Activated CD8-positive, alpha-beta memory T cell treated with anti-CD3 and anti-CD28 coated beads, Interleukin-2, amount 50 U/mL, for 48 hours (primary cell): Measurements from ENCODE around the gene PRADC1.

Source experiments
- DNase-seq: peaks from one replicate; pipeline ENCODE4 v3.0.0-alpha.2; 2020

PRADC1 gene

GRCh38 chr2:73233932-73234832 is 1.1 kb upstream of the PRADC1 start, which contains the start of gene CCT7:
Gene CCT7 (plus strand): TSS chr2:73234308. CDS start chr2:73234379, 71 bp downstream.
- peak; percentile 89 for DNase-seq

DNA sequence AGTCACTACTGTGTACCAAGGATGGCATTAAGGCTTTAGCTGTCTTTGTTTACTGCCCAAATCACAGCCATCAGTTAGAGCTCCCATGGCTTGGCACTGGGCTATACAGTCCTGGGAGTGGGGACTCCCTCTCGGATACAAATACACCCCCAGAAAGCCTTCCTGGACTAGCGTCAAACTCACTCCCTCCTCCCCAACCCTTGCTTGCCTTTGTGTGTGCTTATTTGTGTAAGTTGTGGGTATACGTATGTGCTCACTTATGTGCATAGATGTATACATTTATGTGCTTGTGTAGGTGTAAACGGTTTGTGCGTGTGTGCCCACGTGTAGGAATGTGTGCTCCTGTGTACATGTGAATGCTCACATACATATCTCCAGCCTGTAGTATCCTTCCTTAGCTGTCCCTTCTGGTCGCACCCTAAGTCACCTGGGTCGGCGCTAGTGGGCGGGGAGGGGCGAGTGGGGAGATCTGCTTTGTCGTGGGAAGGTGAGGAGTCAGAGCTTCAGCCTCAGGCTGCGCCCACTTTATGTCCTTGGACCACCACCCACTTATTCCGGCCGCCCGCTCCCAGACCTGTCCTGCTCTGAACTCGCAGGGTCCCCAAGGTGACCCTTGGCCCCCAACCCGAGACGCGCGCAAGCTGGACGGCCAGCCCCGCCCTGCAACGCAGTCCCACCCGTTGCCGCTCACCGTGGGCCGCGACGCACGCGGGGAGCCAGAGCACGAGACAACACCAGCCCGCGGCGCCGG is 461 bp downstream of the PRADC1 start:
- DNase-seq = no peak

DNA sequence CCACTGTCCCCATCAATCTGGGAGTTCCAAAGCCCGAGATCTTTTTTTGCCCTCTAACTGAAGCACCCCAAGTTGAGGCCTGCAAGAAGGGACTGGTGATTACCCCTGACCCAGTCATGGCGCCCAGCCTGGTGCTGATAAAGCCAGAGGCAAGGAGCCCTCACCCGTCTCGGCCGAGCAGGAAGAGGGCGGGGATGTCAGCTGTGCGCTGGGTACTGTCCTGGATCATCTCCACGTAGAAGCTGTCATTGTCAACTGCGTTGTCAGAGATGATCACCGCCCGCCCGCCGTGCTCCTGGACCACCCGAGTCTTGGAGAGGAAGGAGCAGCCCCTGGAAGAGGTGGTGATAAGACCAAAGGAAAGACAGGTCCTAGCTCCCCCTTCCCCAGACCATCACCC is 4.4 kb downstream of the PRADC1 start:
- DNase-seq = no peak

GRCh38 chr2:73227086-73227485 is 6.0 kb downstream of the PRADC1 start:
- DNase-seq = no peak

GRCh38 chr2:73225513-73226360 is 7.3 kb downstream of the PRADC1 start:
- no peak for DNase-seq

GRCh38 chr2:73223821-73224220 is 9.2 kb downstream of the PRADC1 start:
- no peak for DNase-seq

DNA sequence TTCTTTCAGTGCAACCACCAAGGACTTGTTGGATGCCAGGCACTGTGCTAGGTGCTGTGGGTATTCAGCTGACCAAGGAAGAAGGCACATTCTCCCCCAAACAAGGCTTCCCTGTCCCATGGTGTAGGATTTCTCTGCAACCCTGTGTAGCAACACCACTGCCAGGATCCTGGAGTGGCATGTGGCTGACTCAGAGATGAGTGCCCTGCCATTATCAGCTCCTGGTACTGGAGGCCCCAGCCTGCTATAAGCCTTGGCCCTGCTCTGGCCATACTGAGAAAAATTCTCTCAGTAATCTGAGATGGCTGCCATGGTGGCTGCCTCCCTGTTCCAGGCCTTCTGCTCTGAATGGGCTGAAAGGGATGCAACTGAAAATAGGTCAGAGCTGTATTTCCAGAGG is 14.7 kb downstream of the PRADC1 start:
- DNase-seq = no peak

- DNase-seq = no peak
Measured at GRCh38 chr2:73217826-73218225, 15.2 kb downstream of the PRADC1 start.

DNA sequence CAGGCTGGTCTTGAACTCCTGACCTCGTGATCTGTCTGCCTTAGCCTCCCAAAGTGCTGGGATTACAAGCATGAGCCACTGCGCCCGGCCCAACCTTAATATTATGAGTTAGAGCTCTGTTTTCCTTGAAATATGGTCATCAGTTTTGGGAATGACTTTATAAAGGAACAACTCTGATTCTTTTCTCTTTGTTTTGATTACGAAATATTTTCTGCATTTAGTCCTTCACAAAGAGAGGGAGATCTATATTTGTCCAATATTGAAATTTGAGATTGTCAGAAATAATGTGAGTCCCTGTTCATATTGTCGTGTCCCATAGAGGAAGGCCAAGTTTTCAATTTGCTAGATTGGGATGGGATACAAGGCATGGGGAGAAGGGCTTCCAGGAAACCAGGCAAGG is 15.9 kb downstream of the PRADC1 start:
- DNase-seq = no peak

DNA sequence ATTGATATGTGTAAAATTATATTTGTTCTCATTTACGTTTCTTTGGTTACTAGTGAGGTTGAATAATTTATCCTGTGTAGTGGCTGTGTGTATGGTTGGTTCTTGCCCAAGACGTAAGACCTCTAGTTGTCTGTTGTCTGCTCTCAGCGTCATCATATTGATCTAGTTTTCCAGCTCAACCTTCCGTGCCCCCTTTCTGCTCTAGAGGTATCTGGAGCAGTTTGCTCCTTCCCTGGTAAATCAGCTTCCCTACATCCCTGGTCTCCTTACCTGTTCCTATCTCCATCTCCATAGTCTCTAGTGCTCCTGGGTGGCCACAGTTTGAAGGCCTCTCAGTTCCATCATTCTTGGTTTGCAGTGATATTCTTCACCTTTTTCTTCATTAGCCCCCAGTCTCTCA is 17.8 kb downstream of the PRADC1 start:
- DNase-seq = no peak

GRCh38 chr2:73214120-73215035 is 18.7 kb downstream of the PRADC1 start, which contains the start of gene SMYD5:
Gene SMYD5 (plus strand): TSS chr2:73214245. CDS start chr2:73214267, 22 bp downstream.
- DNase-seq = peak; percentile 95

DNA sequence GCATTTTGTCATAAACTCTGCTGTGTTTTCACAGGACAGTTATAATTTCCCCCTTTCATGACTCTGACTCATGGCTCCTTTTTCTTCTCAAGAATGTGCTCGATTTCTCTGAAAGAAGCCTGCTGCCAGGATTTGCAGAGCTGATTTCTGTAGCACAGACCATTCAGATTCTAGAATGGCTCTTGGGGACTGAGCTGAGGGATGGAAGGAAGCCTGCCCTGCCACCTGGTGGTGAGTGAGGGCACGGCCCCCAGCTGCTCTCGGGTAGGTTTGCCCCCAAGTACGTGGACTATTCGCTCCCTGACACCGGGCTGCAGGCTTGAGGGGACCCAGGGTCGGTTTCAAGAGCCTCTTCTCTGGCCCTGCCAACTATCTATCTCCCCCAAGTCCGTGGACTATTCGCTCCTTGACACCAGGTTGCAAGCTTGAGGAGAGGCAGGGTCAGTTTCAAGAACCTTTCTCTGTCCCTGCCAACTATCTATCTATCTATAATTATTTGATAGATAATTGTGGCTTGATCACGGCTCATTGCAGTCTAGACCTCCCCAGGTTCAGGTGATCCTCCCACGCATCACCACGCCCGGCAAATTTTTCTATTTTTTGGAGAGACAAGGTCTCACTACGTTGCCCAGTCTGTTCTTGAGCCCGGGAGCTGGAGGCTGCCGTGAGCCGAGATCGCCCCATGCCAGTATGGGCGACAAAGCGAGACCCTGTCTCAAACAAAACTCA is 20.4 kb downstream of the PRADC1 start:
- DNase-seq = peak; percentile 88

DNA sequence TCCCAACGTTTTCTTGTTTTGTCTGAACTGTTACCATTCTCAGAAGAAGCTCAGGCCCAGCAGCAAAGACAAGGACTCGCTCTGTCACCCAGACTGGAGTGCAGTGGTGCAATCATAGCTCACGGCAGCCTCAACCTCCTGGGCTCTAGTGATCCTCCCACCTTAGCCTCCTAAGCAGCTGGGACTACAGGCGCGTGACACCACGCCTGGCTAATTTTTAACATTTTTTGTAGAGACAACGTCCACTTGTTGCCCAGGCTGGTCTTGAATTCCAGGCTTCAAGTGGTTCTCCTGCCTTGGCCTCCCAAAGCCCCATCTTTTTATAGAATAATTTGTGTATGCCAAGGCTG is 21.0 kb downstream of the PRADC1 start:
- no peak for DNase-seq

DNA sequence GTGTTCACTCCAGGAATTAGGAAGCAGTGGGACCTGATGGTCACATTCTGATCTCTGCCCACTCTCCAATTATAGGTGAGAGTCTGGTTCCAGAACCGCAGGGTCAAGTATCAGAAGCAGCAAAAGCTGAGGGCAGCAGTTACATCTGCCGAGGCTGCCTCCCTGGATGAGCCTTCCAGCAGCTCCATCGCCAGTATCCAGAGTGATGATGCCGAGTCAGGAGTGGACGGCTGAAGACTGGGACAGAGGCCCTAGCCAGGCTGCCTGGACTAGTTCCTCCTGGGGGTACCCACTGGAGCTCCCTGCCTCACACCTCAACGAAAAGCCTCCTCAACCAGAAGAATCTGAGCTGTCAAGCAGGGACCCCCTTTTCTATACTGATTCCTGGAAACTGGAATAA is 22.3 kb downstream of the PRADC1 start:
- no peak for DNase-seq

- DNase-seq = no peak
Measured at GRCh38 chr2:73210019-73210418, 23.0 kb downstream of the PRADC1 start.

DNA sequence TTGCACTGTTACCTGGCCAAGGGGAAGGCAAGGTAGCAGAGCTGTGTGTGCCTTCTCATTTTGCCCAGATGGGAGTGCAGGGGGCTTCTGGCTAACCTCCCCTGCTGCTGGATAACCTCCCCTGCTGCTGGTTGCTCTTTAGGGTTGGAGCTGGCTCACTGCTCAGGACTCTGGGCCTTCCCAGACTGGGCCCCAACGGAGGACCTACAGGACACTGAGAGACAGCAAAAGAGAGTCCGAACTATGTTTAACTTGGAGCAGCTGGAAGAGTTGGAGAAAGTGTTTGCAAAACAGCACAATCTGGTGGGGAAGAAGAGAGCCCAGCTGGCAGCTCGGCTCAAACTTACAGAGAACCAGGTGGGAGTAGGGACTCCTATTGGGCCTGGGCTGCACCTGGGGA is 24.8 kb downstream of the PRADC1 start:
- DNase-seq = no peak

DNA sequence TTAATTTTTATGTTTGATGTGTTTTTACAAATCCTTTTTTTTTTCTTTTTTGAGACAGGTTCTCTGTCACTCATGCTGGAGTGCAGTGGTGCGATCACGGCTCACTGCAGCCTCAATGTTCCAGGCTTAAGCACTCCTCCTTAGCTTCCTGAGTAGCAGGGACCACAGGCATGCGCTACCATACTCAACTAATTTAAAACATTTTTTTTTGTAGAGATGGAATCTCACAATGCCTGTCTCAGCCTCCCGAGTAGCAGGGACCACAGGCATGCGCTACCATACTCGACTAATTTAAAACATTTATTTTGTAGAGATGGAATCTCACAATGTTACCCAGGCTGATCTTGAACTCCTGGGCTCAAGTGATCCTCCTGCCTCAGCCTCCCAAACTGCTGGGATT is 27.4 kb downstream of the PRADC1 start:
- no peak for DNase-seq

GRCh38 chr2:73203055-73203681 is 29.9 kb downstream of the PRADC1 start:
- no peak for DNase-seq

GRCh38 chr2:73202156-73203054 is 30.6 kb downstream of the PRADC1 start, which contains the start of gene NOTO:
Gene NOTO (plus strand): TSS chr2:73202574. CDS start chr2:73202667, 93 bp downstream.
- DNase-seq = peak; percentile 60
